GM12874 (cell line): ENCODE measurements around the gene ARHGAP30.

Experiments
- CTCF ChIP-seq: IDR thresholded peaks from 2 replicates; pipeline ENCODE4 v1.5.1; 2011; ENCODE audit warnings: low read depth, mild to moderate bottlenecking, control low read depth, low read length, moderate library complexity; ENCODE audit not compliant: insufficient read depth

Gene ARHGAP30

GRCh38 chr1:161047436-161048420 lies 22.0 kb downstream of the ARHGAP30 start:
- no peak for TF ChIP-seq CTCF

- no peak for TF ChIP-seq CTCF
Measured at GRCh38 chr1:161046605-161047228, 23.0 kb downstream of the ARHGAP30 start.

- TF ChIP-seq CTCF, result no peak
Measured at GRCh38 chr1:161045736-161046604, 23.7 kb downstream of the ARHGAP30 start, which contains the start of gene USF1. Gene USF1, minus strand, starts transcription at chr1:161045977. Its CDS starts 2,702 bp downstream, at chr1:161043275.

- TF ChIP-seq CTCF, result no peak
Measured at GRCh38 chr1:161044908-161045735, 24.6 kb downstream of the ARHGAP30 start.

GRCh38 chr1:161044535-161044907 lies 25.2 kb downstream of the ARHGAP30 start:
- no peak for TF ChIP-seq CTCF

GRCh38 chr1:161039546-161039945 lies 30.1 kb downstream of the ARHGAP30 start:
- no peak for TF ChIP-seq CTCF
